GM19468 (cell line): ENCODE results near the gene OR10G4.
"Not testable (repeated sequence)": the region's sequence is repeated elsewhere in the genome, so short reads cannot be mapped to it uniquely, and the experiment has no call there.

ENCODE experiments used
- ATAC-seq: cut with Tn5 transposase; IDR thresholded peaks from one replicate; pipeline ENCODE4 v1.9.1; 2021; ENCODE audit warnings: mild to moderate bottlenecking, moderate library complexity, moderate number of reproducible peaks; ENCODE audit not compliant: unreplicated experiment; ENCODE audit errors: extremely low read depth

The OR10G4 gene, protein sequence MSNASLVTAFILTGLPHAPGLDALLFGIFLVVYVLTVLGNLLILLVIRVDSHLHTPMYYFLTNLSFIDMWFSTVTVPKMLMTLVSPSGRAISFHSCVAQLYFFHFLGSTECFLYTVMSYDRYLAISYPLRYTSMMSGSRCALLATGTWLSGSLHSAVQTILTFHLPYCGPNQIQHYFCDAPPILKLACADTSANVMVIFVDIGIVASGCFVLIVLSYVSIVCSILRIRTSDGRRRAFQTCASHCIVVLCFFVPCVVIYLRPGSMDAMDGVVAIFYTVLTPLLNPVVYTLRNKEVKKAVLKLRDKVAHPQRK

GRCh38 chr11:124012697-124013096 is at the start of gene OR10G4:
Gene OR10G4 (plus strand): TSS chr11:124012997. CDS start chr11:124015575, 2,578 bp downstream.
- no peak for ATAC-seq

DNA sequence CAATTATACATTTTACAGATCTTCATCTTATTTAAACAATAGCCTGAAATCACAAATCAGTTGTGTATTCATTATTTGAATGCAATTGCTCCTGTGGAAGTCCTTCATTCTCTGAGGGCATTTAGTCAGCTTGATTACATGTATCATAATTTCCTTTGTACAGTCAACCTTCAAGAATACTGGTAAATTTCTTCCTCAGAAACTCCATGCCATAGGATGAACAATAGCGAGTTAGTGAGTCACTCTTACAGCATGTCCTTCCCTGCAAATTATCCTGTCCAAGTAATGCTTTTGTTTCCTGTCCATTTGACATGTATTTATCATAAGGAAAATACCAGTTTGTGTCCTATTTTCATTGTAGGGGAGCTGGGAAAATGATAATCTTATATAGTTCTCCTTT is 39.0 kb upstream of the OR10G4 start:
- ATAC-seq, result no peak

GRCh38 chr11:123976770-123977560 is 35.8 kb upstream of the OR10G4 start:
- no peak for ATAC-seq

GRCh38 chr11:123977731-123978347 is 35.0 kb upstream of the OR10G4 start, which contains the start of gene OR10S1:
Gene OR10S1 (minus strand): TSS chr11:123977781. CDS start chr11:123977664, 117 bp downstream.
- no peak for ATAC-seq

DNA sequence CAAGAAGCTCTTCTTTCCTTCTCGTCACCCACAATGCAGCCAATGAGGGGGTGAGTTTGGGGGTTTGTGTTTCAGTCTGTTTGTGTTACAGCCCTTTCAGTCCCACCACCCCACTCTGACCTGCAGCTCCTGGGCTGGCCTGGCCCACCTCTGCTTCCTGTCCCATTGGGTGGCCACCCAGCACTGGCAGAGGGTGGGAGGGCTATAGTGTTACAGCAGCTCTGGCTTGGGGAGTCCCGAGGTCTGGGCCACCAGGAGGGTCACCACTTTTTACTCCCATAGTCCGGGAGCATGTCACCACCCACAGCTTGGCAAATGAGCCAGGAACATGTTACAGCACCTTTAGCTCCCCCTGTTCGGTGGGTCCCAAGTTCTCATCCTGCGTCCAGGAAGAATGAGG is 33.5 kb upstream of the OR10G4 start:
- ATAC-seq, result no peak

DNA sequence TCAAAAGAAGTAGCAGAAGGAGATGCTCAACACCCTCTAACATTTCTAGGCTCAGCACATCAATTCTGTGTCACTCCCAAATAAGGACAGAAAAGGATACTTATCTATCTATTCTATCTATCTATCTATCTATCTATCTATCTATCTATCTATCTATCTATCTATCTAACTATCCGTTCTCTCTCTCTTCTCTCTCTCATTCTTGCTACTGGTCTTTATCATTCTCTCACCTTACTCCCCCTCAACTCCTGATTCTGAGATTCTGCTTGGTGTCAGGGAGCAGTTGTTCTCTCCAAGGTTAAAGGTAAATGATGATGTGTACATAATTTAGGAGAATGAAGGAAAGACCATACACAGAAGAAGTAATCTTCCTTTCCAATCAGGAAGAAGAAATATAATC is 17.7 kb upstream of the OR10G4 start, which contains the start of gene OR10G6:
Gene OR10G6 (minus strand): TSS at position 43 of the 400 bp plus-strand sequence. CDS start 0 bp downstream, at position 43.
- no peak for ATAC-seq

GRCh38 chr11:124015837-124016236 is 3.0 kb downstream of the OR10G4 start:
- not testable (repeated sequence) for ATAC-seq

DNA sequence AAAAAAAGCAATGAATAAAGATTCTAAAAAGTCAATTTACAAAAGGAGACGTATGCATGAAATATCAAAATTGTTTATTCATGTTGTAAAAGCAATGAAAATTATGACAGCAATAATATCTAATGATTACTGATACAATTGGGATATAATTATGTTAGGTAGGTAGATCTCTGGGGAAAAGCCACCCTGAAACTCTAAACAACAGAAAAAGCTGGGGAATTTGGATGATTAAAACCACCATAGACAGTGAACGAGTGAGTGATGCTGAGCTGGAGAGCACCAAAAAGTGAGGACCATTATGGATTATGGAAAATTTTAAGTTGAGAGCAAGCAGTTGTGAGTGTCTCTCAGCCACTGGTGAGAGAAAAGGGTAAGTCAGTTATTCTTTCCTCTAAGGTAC is 13.7 kb downstream of the OR10G4 start, which contains the start of gene OR10G8:
Gene OR10G8 (plus strand): TSS at position 301 of the 400 bp plus-strand sequence. CDS start 2,825 bp downstream, outside the sequence.
- no peak for ATAC-seq

DNA sequence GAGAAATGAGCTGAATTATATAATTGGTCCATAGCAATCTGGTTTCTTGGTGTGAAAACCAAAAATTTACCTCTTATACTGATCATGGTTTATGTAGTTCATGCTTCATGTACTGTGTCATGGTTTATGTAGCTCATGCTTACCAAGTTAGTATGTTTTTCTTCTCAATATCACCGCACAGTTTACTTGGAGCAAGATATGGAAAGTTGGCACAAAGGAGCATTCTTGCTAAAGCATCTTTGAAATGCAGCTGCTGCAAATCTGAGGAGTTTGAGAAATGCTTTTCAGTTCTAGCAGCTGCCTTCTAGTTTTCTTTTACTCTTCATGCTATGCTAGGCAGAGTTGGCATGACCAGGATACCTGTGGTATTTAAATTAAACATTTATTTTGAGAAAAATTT is 23.9 kb downstream of the OR10G4 start:
- ATAC-seq, result no peak

GRCh38 chr11:124039557-124039956 is 26.8 kb downstream of the OR10G4 start:
- ATAC-seq, result no peak

DNA sequence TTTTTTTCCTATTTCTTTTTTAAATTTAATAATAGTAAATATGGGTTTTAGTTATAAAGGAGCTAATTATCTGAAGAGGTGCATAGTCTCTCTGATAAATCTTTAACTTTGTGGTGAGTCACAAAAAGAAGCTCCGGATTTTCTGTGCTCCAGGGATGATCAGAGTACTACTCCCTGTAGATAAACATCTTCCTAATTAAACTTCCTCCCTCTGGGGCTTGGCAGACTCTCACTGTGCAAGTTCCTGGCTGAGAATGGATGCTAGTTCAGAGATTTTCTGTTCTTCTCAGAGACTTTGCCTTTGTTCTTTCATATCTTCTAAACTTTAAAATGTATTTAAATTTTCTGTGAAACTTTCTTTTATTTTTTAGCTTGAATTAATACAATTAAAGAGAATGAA is 28.5 kb downstream of the OR10G4 start, which contains the start of gene OR10G7:
Gene OR10G7 (minus strand): TSS at position 72 of the 400 bp plus-strand sequence. CDS start 2,324 bp downstream, outside the sequence.
- ATAC-seq, result no peak

DNA sequence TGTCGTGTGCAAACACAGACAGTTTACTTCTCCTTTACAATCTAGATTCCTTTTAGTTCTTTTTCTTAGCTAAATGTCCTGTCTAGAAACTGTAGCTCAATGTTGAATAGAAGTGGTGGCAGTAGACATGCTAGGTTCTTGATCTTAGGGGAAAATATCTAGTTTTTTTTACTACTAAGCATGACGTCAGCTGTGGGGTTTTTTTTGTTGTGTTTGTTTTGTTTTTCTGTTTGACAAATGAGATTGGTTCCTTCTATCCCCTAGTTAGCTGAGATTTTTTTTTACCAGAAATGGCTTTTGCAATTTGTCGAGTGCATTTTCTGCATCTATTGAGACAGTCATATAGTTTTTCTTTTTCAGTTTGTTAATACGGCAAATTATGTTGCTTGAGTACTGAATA is 30.6 kb downstream of the OR10G4 start:
- ATAC-seq, result no peak

- no peak for ATAC-seq
These were observed 38.0 kb downstream of the OR10G4 start for GRCh38 chr11:124050748-124051147.

DNA sequence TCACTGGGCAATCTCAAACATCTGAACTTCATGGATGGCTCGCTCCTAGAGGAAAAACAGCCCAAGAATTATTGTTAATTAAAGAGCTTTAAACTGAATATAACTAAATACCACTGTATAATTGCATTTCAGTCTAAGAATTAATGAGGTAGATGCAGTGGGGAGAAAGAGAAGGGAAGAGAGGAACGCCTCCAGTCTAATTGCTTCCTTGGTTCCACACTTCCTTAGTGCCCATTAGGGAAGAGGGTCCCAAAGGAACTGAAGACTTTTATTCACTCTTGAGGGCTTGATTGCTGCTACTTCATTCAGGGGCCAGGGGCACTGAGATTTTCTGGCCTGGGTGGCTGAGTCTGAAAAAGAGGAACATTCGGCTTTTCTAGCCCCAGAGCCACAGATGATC is 40.2 kb downstream of the OR10G4 start:
- no peak for ATAC-seq
